DND-41 (cell line): ENCODE measurements around the gene KCNQ1OT1.

Experiments used
- ATAC-seq: fragments of 200-7000 bp; cut with Tn5 transposase; 3 replicates; pipeline ENCODE4 v1.9.1; 2021; ENCODE audit warnings: low read depth; ENCODE audit not compliant: insufficient read depth
- DNase-seq: peaks from one replicate; pipeline ENCODE4 v3.0.0-alpha.2; 2020
- H2AFZ ChIP-seq: 2 replicates; pipeline ENCODE4 v1.6.0; 2012; ENCODE audit warnings: low read depth, low read length
- H3K27ac ChIP-seq: 2 replicates; pipeline ENCODE4 v1.5.1; 2012; ENCODE audit warnings: low read length, inconsistent platforms
- H3K27me3 ChIP-seq: fragments of 200-600 bp; sonication (generic); 2 replicates; pipeline ENCODE4 v1.6.0; 2012; ENCODE audit warnings: low read length, mild to moderate bottlenecking, inconsistent platforms; ENCODE audit not compliant: insufficient read depth, poor library complexity
- H3K36me3 ChIP-seq: 2 replicates; pipeline ENCODE4 v1.5.1; 2012; ENCODE audit warnings: low read length, inconsistent platforms; ENCODE audit not compliant: insufficient read depth
- H3K4me1 ChIP-seq: 2 replicates; pipeline ENCODE4 v1.5.1; 2012; ENCODE audit warnings: mild to moderate bottlenecking, low read length; ENCODE audit not compliant: insufficient read depth
- H3K4me2 ChIP-seq: 2 replicates; pipeline ENCODE4 v1.6.0; 2012; ENCODE audit warnings: mild to moderate bottlenecking, moderate library complexity, low read length, inconsistent platforms; ENCODE audit not compliant: insufficient read depth
- H3K4me3 ChIP-seq, 2 experiments: fragments of 200-600 bp in 1 of 2; shearing (Covaris generic) in 1 of 2; 2 replicates each; pipeline ENCODE4 v1.5.1; 2012 to 2016; ENCODE audit warnings: inconsistent platforms in 2 of 2, low read length in 2 of 2, mild to moderate bottlenecking in 2 of 2, low read depth in 1 of 2, moderate library complexity in 1 of 2
- H3K79me2 ChIP-seq: 2 replicates; pipeline ENCODE4 v1.6.0; 2012; ENCODE audit warnings: low read length, inconsistent platforms; ENCODE audit not compliant: insufficient read depth
- H3K9ac ChIP-seq: 2 replicates; pipeline ENCODE4 v1.6.0; 2012; ENCODE audit warnings: low read depth, mild to moderate bottlenecking, inconsistent platforms, low read length, moderate library complexity
- H3K9me3 ChIP-seq: 2 replicates; pipeline ENCODE4 v1.5.1; 2012; ENCODE audit warnings: low read length, moderate library complexity, mild to moderate bottlenecking, inconsistent platforms; ENCODE audit not compliant: insufficient read depth, severe bottlenecking
- H4K20me1 ChIP-seq: 2 replicates; pipeline ENCODE4 v1.6.0; 2012; ENCODE audit warnings: low read length; ENCODE audit not compliant: insufficient read depth
- EZH2 ChIP-seq: IDR thresholded peaks from 3 replicates; pipeline ENCODE4 v1.6.1; 2012; ENCODE audit warnings: borderline replicate concordance, low read depth, mild to moderate bottlenecking, moderate library complexity, low read length, inconsistent platforms; ENCODE audit not compliant: severe bottlenecking
- TF ChIP-seq, protein P1 (sequence below): IDR thresholded peaks from 2 replicates; pipeline ENCODE4 v1.5.1; 2012; ENCODE audit warnings: borderline replicate concordance, low read length, moderate library complexity, mild to moderate bottlenecking; ENCODE audit not compliant: poor library complexity, severe bottlenecking; ENCODE audit errors: extremely low read depth

The KCNQ1OT1 gene

DNA sequence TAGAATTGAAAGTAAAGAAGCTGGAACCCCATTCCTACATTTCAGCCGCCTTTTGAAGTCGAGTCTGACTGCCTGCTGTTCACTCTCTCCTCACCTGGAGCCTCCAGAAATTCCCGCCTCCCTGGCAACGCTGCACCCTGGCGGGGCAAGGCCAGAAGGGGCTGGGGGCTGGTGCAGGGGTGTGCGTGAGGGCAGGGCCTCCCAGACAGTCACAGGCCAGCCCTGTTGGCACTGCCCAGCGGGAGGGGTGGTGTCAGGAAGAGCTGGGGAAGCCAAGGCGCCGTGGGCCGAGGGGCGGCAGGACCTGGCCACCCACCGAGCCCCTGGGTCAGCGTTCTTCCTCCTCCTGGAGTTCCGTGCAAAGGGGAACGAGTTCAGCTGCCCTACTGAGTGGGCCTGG lies 123.2 kb downstream of the KCNQ1OT1 start:
- Histone ChIP-seq H3K9ac (no peak overlapping the region), H3K9me3 (no peaks in the 10 kb centered on the region), H3K4me3 (no peak overlapping the region), H3K4me2 (no peak overlapping the region), H2AFZ (no peak overlapping the region), H3K27ac (no peak overlapping the region), H3K27me3 (no peaks in the 10 kb centered on the region), H3K36me3 (no peaks in the 10 kb centered on the region), H3K79me2 (no peaks in the 10 kb centered on the region), H4K20me1 (peaks cover 7% of the 10 kb centered on the region; the same call in 1 of the 2 replicates), H3K4me1 (no peaks in the 10 kb centered on the region)
- ATAC-seq (no peak), DNase-seq (no peak)
- no peak for TF ChIP-seq EZH2
- TF ChIP-seq, protein P1, sequence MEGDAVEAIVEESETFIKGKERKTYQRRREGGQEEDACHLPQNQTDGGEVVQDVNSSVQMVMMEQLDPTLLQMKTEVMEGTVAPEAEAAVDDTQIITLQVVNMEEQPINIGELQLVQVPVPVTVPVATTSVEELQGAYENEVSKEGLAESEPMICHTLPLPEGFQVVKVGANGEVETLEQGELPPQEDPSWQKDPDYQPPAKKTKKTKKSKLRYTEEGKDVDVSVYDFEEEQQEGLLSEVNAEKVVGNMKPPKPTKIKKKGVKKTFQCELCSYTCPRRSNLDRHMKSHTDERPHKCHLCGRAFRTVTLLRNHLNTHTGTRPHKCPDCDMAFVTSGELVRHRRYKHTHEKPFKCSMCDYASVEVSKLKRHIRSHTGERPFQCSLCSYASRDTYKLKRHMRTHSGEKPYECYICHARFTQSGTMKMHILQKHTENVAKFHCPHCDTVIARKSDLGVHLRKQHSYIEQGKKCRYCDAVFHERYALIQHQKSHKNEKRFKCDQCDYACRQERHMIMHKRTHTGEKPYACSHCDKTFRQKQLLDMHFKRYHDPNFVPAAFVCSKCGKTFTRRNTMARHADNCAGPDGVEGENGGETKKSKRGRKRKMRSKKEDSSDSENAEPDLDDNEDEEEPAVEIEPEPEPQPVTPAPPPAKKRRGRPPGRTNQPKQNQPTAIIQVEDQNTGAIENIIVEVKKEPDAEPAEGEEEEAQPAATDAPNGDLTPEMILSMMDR, result no peak

DNA sequence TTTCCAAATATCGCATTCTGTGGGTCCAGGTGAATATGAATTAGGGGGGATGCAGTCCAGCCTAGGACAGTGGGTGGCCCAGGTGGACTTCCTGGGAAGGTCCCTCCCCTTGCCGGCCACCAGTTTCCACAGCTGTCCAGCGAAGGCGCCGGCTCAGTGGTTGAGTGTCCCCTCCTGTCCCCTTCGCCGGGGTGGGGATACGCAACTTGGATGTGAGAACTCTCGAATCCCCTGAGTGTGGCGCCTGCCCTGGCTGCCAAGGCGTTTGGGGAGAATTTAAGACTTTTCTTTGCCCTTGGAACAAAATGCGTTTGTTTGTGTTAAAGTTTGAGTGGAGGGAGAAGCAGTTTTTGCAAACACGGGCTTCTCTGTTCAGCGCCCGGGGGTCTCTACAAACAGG lies 123.7 kb downstream of the KCNQ1OT1 start:
- TF ChIP-seq, protein P1, result no peak
- TF ChIP-seq EZH2, result no peak
- no peak overlapping the region for H3K9ac ChIP-seq
- H3K4me1 ChIP-seq, result no peaks in the 10 kb centered on the region
- ATAC-seq (no peak), DNase-seq (no peak)
- no peak overlapping the region for H3K4me3 ChIP-seq
- no peak overlapping the region for H2AFZ ChIP-seq
- H3K36me3 ChIP-seq, result no peaks in the 10 kb centered on the region
- H3K4me2 ChIP-seq, result no peak overlapping the region
- no peaks in the 10 kb centered on the region for H3K27me3 ChIP-seq
- H3K9me3 ChIP-seq, result no peaks in the 10 kb centered on the region
- H3K27ac ChIP-seq, result no peak overlapping the region
- H4K20me1 ChIP-seq, result 0 out of 2 replicates have a peak, but pooled peaks cover 5% of the 10 kb centered on the region
- H3K79me2 ChIP-seq, result no peaks in the 10 kb centered on the region

DNA sequence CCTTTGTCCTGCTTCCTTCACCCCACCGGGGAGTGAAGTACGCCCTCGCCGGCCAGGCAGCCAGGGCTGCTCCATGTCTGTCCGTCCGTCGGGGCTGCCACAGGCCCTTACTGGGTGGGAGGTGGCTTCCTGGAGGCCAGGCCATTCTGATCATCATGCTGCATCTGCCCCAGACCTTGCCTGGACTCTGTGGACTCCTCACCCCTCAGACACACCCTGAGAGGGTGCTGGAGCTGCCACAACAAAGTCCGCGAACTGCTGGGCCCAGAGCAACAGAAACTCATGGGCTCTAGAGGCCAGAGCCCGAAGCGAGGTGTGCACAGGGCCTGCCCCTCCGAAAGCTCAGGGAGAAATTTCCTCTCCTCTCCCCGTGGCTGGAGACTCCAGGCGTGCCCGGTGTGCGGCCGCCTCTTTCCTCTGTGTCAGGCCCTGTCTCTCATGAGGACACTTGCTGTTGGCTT lies 124.2 kb downstream of the KCNQ1OT1 start:
- H3K27me3 ChIP-seq, result no peaks in the 10 kb centered on the region
- H3K36me3 ChIP-seq, result no peaks in the 10 kb centered on the region
- H3K79me2 ChIP-seq, result no peaks in the 10 kb centered on the region
- DNase-seq, result no peak
- TF ChIP-seq EZH2, result no peak
- TF ChIP-seq, protein P1, result no peak
- no peak overlapping the region for H3K4me2 ChIP-seq
- H2AFZ ChIP-seq, result no peak overlapping the region
- H3K9me3 ChIP-seq, result no peaks in the 10 kb centered on the region
- H3K27ac ChIP-seq, result no peak overlapping the region
- H3K4me3 ChIP-seq, result no peak overlapping the region
- ATAC-seq, result no peak
- no peaks in the 10 kb centered on the region for H3K4me1 ChIP-seq
- H4K20me1 ChIP-seq, result 0 out of 2 replicates have a peak, but pooled peaks cover 5% of the 10 kb centered on the region
- no peak overlapping the region for H3K9ac ChIP-seq
